GM18867 (cell line): ENCODE data around the gene TUBAL3.

Source experiments
- ATAC-seq: cut with Tn5 transposase; IDR thresholded peaks from one replicate; pipeline ENCODE4 v1.9.1; 2021; ENCODE audit warnings: mild to moderate bottlenecking, moderate library complexity; ENCODE audit not compliant: unreplicated experiment

TUBAL3 gene

DNA sequence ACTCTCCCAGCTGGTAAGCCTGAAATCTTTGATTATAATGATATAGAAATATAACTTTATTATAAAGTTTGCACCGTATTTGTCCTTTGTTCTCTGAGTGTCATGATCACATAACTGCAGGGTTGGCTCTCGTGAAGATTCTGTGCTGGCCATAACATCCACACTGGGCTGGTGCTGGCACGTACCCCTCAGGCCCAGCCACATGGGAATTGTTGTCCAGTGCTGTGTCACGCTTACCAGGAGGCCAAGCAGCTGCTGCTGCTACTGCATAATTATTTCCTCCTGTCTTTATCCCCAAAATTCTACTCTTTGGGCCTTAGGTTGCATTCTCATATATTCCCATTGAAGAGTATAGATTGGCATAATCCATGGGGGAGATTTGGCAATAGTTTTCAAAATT, 60.6 kb downstream of the TUBAL3 start:
- no peak for ATAC-seq

DNA sequence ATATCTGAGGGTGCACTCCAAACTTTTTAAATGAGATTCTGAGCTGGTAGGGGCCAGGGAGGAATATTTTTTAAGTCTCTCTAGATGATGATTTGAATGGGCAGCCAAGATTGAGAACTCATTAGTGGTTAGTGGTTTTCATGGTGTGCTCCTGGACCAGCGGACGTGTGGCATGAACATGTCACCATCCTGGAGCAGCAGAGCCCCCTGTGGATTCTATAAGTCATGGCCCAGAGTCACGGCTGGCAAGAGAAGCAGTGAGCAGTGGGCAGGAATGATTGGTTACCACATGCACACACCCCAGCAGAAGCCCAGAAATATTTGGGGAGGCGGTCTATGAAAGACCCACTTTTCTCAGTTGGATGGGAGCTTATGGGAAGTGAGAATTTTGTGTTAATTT, 61.1 kb downstream of the TUBAL3 start:
- ATAC-seq, result no peak
